OCI-LY3 (cell line): ENCODE results near the gene MMP14.

Experiments used
- EZH2phosphoT487 ChIP-seq: fragments of 200-600 bp; shearing (Covaris generic); IDR thresholded peaks from 2 replicates; pipeline ENCODE4 v1.6.1; 2018; ENCODE audit warnings: antibody characterized with exemption, mixed run types, low read depth
- TF ChIP-seq, protein P1 (sequence below): fragments of 200-600, 300-600 bp; sonication (generic); IDR thresholded peaks from 2 replicates; pipeline ENCODE4 v1.5.1; 2014; ENCODE audit warnings: antibody characterized with exemption, low read length, low read depth

GRCh38 chr14:22794551-22794951 is 41.8 kb upstream of the MMP14 start:
- TF ChIP-seq, protein P1, sequence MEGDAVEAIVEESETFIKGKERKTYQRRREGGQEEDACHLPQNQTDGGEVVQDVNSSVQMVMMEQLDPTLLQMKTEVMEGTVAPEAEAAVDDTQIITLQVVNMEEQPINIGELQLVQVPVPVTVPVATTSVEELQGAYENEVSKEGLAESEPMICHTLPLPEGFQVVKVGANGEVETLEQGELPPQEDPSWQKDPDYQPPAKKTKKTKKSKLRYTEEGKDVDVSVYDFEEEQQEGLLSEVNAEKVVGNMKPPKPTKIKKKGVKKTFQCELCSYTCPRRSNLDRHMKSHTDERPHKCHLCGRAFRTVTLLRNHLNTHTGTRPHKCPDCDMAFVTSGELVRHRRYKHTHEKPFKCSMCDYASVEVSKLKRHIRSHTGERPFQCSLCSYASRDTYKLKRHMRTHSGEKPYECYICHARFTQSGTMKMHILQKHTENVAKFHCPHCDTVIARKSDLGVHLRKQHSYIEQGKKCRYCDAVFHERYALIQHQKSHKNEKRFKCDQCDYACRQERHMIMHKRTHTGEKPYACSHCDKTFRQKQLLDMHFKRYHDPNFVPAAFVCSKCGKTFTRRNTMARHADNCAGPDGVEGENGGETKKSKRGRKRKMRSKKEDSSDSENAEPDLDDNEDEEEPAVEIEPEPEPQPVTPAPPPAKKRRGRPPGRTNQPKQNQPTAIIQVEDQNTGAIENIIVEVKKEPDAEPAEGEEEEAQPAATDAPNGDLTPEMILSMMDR, result no peak
- no peak for TF ChIP-seq EZH2phosphoT487
